C4-2B (cell line): ENCODE measurements around the gene OXT.

Experiments used
- ZFX ChIP-seq: fragments of 450-650 bp; IDR thresholded peaks from 2 replicates; pipeline ENCODE4 v1.6.1; 2017
- TF ChIP-seq, protein P1 (sequence below): fragments of 450-650 bp; conservative IDR thresholded peaks from 2 replicates; pipeline ENCODE4 v1.5.1; 2017; ENCODE audit warnings: mild to moderate bottlenecking

DNA sequence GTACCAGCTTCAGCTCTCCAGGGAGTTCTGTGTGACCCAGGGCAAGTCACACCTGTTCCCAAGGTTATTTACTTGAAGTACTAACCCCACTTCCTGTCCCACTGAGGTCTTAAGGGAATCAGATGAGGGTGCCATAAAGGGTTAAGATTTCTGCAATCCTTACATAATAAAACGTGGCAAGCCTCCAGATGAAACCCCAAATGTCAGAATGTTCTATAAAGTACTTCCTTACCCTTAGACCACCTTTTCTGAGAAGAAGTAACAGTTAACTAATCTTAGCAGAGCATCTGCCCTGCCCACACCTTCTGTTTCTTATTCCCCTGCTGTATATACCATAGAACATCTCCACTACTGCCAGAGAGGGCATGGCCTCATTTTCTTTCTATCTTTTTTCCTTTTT, 19.1 kb downstream of the OXT start:
- TF ChIP-seq, protein P1, sequence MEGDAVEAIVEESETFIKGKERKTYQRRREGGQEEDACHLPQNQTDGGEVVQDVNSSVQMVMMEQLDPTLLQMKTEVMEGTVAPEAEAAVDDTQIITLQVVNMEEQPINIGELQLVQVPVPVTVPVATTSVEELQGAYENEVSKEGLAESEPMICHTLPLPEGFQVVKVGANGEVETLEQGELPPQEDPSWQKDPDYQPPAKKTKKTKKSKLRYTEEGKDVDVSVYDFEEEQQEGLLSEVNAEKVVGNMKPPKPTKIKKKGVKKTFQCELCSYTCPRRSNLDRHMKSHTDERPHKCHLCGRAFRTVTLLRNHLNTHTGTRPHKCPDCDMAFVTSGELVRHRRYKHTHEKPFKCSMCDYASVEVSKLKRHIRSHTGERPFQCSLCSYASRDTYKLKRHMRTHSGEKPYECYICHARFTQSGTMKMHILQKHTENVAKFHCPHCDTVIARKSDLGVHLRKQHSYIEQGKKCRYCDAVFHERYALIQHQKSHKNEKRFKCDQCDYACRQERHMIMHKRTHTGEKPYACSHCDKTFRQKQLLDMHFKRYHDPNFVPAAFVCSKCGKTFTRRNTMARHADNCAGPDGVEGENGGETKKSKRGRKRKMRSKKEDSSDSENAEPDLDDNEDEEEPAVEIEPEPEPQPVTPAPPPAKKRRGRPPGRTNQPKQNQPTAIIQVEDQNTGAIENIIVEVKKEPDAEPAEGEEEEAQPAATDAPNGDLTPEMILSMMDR: no peak
- no peak for TF ChIP-seq ZFX
